Endothelial cell of umbilical vein (primary cell): ENCODE results near the gene CLIP2. TPM values are rescaled to one million over a fixed set of nuclear protein-coding genes. Genes with fewer than 3 reads are reported as not detected.

Source experiments
- BruUV-seq: library from RNA; stranded (reverse); fragments of 400-500 nt; replicated peaks from 2 replicates; lab custom pipeline; 2021; lab: Mats Ljungman, UMichigan
- CTCF ChIA-PET: fragments of 300-600, 350-600 bp; sonication (Branson Sonifier 250); formaldehyde crosslinking; loops from one replicate; lab custom pipeline; 2021; ENCODE audit warnings: antibody characterized with exemption, inconsistent platforms; lab: Charles Lee
- POLR2A ChIA-PET: fragments of 300-600, 350-600 bp; sonication (Branson Sonifier 250); formaldehyde crosslinking; loops from one replicate; lab custom pipeline; 2021; ENCODE audit warnings: antibody characterized with exemption, inconsistent platforms; lab: Charles Lee
- DNase-seq: peaks from one replicate; pipeline ENCODE4 v3.0.0-alpha.2; 2011; ENCODE audit warnings: low read depth, low spot score
- FAIRE-seq: peaks from 2 replicates; lab custom pipeline; 2011; peaks lifted over from hg19 to GRCh38; lab: Jason Lieb, UNC
- H2AFZ ChIP-seq: 2 replicates; pipeline ENCODE4 v1.6.0; 2012; ENCODE audit warnings: low read depth, low read length, control low read depth, inconsistent platforms
- H3K27ac ChIP-seq: 2 replicates; pipeline ENCODE4 v1.5.1; 2011; ENCODE audit warnings: low read depth, mild to moderate bottlenecking, control low read depth, low read length, moderate library complexity; ENCODE audit not compliant: insufficient read depth
- H3K27me3 ChIP-seq, 2 experiments: 2 replicates each; pipeline versions ENCODE4 v1.6.0 to v1.6.1; 2011; ENCODE audit warnings: low read length in 2 of 2, mixed read lengths in 1 of 2; ENCODE audit not compliant: control insufficient read depth in 2 of 2, insufficient read depth in 2 of 2
- H3K36me3 ChIP-seq, 2 experiments: 2 replicates in 1 of 2; 3 replicates in 1 of 2; pipeline ENCODE4 v1.5.1; 2011; ENCODE audit warnings: low read length in 2 of 2, mild to moderate bottlenecking in 1 of 2, moderate library complexity in 1 of 2; ENCODE audit not compliant: control insufficient read depth in 2 of 2, insufficient read depth in 2 of 2; ENCODE audit errors: extremely low read depth in 1 of 2
- H3K4me1 ChIP-seq: 3 replicates; pipeline ENCODE4 v1.5.1; 2011; ENCODE audit warnings: mild to moderate bottlenecking, low read length; ENCODE audit not compliant: control insufficient read depth, insufficient read depth; ENCODE audit errors: extremely low read depth
- H3K4me2 ChIP-seq: 2 replicates; pipeline ENCODE4 v1.6.1; 2011; ENCODE audit warnings: low read length, control low read depth, mixed read lengths; ENCODE audit not compliant: insufficient read depth
- H3K4me3 ChIP-seq, 3 experiments: fragments of 200-600 bp in 1 of 3; sonication (generic), shearing (Covaris generic) in 1 of 3; replicated peaks in 1 of 3; 2 replicates each; pipeline ENCODE4 v1.5.1; 2011 to 2016; ENCODE audit warnings: control low read depth in 3 of 3, low read length in 3 of 3, mild to moderate bottlenecking in 2 of 3, inconsistent platforms in 1 of 3, low read depth in 1 of 3, moderate library complexity in 1 of 3; ENCODE audit not compliant: insufficient read depth in 1 of 3
- H3K79me2 ChIP-seq: 2 replicates; pipeline ENCODE4 v1.6.0; 2012; ENCODE audit warnings: low read length, inconsistent platforms; ENCODE audit not compliant: control insufficient read depth, insufficient read depth
- H3K9ac ChIP-seq: replicated peaks from 2 replicates; pipeline ENCODE3; 2011; ENCODE audit warnings: low read length, control low read depth; ENCODE audit not compliant: insufficient read depth; ENCODE audit errors: extremely low read depth
- H3K9me1 ChIP-seq: replicated peaks from 3 replicates; pipeline ENCODE4 v1.6.0; 2011; ENCODE audit warnings: mild to moderate bottlenecking, low read length; ENCODE audit not compliant: control insufficient read depth, insufficient read depth; ENCODE audit errors: extremely low read depth
- H3K9me3 ChIP-seq: replicated peaks from 2 replicates; pipeline ENCODE4 v1.5.1; 2012; ENCODE audit warnings: low read length, inconsistent platforms; ENCODE audit not compliant: control insufficient read depth, insufficient read depth
- H4K20me1 ChIP-seq: replicated peaks from 2 replicates; pipeline ENCODE3; 2011; ENCODE audit warnings: mild to moderate bottlenecking, low read length; ENCODE audit not compliant: control insufficient read depth, insufficient read depth; ENCODE audit errors: extremely low read depth
- CTCF ChIP-seq, 2 donors: IDR thresholded peaks; 1 replicate in 1 of 2; 2 replicates in 1 of 2; pipeline ENCODE4 v1.5.1; 2011; ENCODE audit warnings: low read length in 2 of 2, mild to moderate bottlenecking in 2 of 2, moderate library complexity in 2 of 2, control low read depth in 1 of 2, inconsistent platforms in 1 of 2, low read depth in 1 of 2; ENCODE audit not compliant: insufficient read depth in 1 of 2; ENCODE audit errors: extremely low read depth in 1 of 2
- EZH2 ChIP-seq: IDR thresholded peaks from 2 replicates; pipeline ENCODE4 v1.6.1; 2012; ENCODE audit warnings: borderline replicate concordance, low read depth, mild to moderate bottlenecking, moderate library complexity, low read length, inconsistent platforms; ENCODE audit not compliant: severe bottlenecking
- FOS ChIP-seq: IDR thresholded peaks from 2 replicates; pipeline ENCODE4 v1.6.1; 2011; ENCODE audit warnings: mild to moderate bottlenecking, low read length, moderate library complexity, borderline replicate concordance; ENCODE audit not compliant: insufficient read depth
- GATA2 ChIP-seq: IDR thresholded peaks from 2 replicates; pipeline ENCODE4 v1.7.0; 2011; ENCODE audit warnings: low read depth, mild to moderate bottlenecking, moderate library complexity, mixed read lengths, low read length; ENCODE audit not compliant: insufficient read length, insufficient read depth
- JUN ChIP-seq: IDR thresholded peaks from 2 replicates; pipeline ENCODE4 v1.6.1; 2011; ENCODE audit warnings: borderline replicate concordance, low read depth; ENCODE audit not compliant: insufficient read length, insufficient read depth
- MAX ChIP-seq: IDR thresholded peaks from 2 replicates; pipeline ENCODE4 v1.6.1; 2011; ENCODE audit not compliant: insufficient read depth, insufficient read length
- MYC ChIP-seq: IDR thresholded peaks from one replicate; pipeline ENCODE4 v1.6.1; 2011; ENCODE audit warnings: mild to moderate bottlenecking, low read depth, low read length
- POLR2A ChIP-seq: IDR thresholded peaks from 2 replicates; pipeline ENCODE4 v1.6.1; 2012; ENCODE audit warnings: low read depth, mild to moderate bottlenecking, control low read depth, low read length
- POLR2AphosphoS5 ChIP-seq: IDR thresholded peaks from 2 replicates; pipeline ENCODE4 v1.6.1; 2012; ENCODE audit warnings: low read depth, mild to moderate bottlenecking, control low read depth, low read length, moderate library complexity; ENCODE audit not compliant: insufficient read depth
- dilution Hi-C: fragments of 300-500 bp; cut with MboI; formaldehyde crosslinking; loops from one replicate; pipeline ENCODE4 v1.15.0; 2019; ENCODE audit warnings: low sequenced_read_pairs; ENCODE audit not compliant: extremely low pct_ligation_motif_present
- intact Hi-C: fragments of 100-400 bp; cut with micrococcal nuclease; formaldehyde crosslinking; loops from one replicate; pipeline ENCODE4 v1.10.0; 2022
- polyA plus RNA-seq, 4 experiments: library from polyadenylated mRNA; depleted of rRNA in 3 of 4; stranded (reverse) in 3 of 4; unstranded in 1 of 4; fragments of >200 nt; gene quantifications; 2 replicates each; pipeline versions ENCODE4 v1.2.1 to v1.2.3, GENCODE V29; 2011 to 2012; ENCODE audit warnings: missing spikeins in 1 of 4
- total RNA-seq: library from RNA; stranded (reverse); gene quantifications from 2 replicates; pipeline ENCODE4 v1.2.3, GENCODE V29; 2021

The CLIP2 gene
- total and polyA plus RNA-seq, 2 donors (not counting 3 experiments of a cell fraction or from before 2014, with no cell fraction given) = 8.3 to 37.1 TPM

DNA sequence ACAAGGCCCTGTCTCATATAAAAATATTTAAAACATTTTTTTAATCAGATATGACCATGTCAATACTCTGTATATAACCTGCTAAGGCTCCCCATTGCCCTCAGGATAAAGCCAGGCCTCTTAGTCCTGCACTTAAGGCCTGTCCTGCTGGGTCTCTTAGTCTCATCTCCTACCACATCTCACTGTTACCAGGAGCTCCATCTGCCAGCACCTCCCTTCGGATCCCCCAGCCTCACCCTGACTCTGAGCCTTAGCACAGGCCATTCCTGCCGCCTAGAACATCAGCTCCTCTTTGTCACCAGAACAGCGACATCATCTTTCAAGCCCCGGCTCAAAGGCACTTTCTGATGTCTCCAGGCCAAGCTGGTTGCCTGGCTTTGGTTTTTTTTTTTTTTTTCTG, 138.8 kb downstream of the CLIP2 start:
- Histone ChIP-seq H3K79me2 (no peaks in the 10 kb centered on the region), H3K4me2 (no peak overlapping the region), H4K20me1 (no peaks in the 10 kb centered on the region), H3K4me3 (no peak overlapping the region), H2AFZ (no peak overlapping the region), H3K4me1 (no peaks in the 10 kb centered on the region), H3K36me3 (no peaks in the 10 kb centered on the region), H3K9me1 (no peaks in the 10 kb centered on the region), H3K27me3 (no peaks in the 10 kb centered on the region), H3K9me3 (no peaks in the 10 kb centered on the region), H3K9ac (no peak overlapping the region), H3K27ac (no peak overlapping the region)
- CTCF ChIA-PET = interaction anchor here (0.8 to 1.1 kb wide), 3 partner anchors 12 to 222 kb away, joined by 4 read pairs; no protein-coding TSS in a partner anchor
- DNase-seq (no peak), FAIRE-seq (no peak)
- intact Hi-C loops (loop anchor here (5.0 kb wide), 1 partner anchor 284 kb away; no protein-coding TSS in a partner anchor), dilution Hi-C loops (no loop called here)
- TF ChIP-seq EZH2 (no peak), CTCF (IDR thresholded peaks at IDR 0.05; ENCODE audit: extremely low read depth in 1 of 2, insufficient read depth in 1 of 2, low read depth in 1 of 2, low read length in 2 of 2) (no peak), POLR2A (no peak), JUN (no peak), MYC (no peak), GATA2 (no peak), FOS (no peak), POLR2AphosphoS5 (no peak), MAX (no peak)
- POLR2A ChIA-PET = interaction anchor here (0.5 kb wide), 1 partner anchor 13 kb away, joined by 3 read pairs; no protein-coding TSS in a partner anchor
- BruUV-seq = no TSS peak
